Prostate gland (tissue), 2 donors: Measurements from ENCODE around the gene WWOX.

Source experiments
- POLR2A ChIP-seq: fragments of 450-650 bp; IDR thresholded peaks from one replicate; pipeline ENCODE4 v1.6.1; 2016; ENCODE audit warnings: antibody characterized with exemption, mild to moderate bottlenecking
- TF ChIP-seq, protein P1 (sequence below), 4 experiments: fragments of 200-600 bp in 2 of 4; fragments of 450-650 bp in 2 of 4; sonication (generic) in 2 of 4; IDR thresholded peaks; 1 replicate in 3 of 4; 2 replicates in 1 of 4; pipeline ENCODE4 v1.5.1; 2016 to 2019; ENCODE audit warnings: antibody characterized with exemption in 4 of 4, mild to moderate bottlenecking in 2 of 4, moderate library complexity in 2 of 4

- TF ChIP-seq, protein P1, sequence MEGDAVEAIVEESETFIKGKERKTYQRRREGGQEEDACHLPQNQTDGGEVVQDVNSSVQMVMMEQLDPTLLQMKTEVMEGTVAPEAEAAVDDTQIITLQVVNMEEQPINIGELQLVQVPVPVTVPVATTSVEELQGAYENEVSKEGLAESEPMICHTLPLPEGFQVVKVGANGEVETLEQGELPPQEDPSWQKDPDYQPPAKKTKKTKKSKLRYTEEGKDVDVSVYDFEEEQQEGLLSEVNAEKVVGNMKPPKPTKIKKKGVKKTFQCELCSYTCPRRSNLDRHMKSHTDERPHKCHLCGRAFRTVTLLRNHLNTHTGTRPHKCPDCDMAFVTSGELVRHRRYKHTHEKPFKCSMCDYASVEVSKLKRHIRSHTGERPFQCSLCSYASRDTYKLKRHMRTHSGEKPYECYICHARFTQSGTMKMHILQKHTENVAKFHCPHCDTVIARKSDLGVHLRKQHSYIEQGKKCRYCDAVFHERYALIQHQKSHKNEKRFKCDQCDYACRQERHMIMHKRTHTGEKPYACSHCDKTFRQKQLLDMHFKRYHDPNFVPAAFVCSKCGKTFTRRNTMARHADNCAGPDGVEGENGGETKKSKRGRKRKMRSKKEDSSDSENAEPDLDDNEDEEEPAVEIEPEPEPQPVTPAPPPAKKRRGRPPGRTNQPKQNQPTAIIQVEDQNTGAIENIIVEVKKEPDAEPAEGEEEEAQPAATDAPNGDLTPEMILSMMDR (IDR thresholded peaks at IDR 0.05): peak in 1 of 4 experiments; percentile 42
- TF ChIP-seq POLR2A: no peak
These were observed 296.6 kb downstream of the WWOX start for GRCh38 chr16:78396046-78396445.
